ENCODE data around the gene AMOTL1.

DNA sequence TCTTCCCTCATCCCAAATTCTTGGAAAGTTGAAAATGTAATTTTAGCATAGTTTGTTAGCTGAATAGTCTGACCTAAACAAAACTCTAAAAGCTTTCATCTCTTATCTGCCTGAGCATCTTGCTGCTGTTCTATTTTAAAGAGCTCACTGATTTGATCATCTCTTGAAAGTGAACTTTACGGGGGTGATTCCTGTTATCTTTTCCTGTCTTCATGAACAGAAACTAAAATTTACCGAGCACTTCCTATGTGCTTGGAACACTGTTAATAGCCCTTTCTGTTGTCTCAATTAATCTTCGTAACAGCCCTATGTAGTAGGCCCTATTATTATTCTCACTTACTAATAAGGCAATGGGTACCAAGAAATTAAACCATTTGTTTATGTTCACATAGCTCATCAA is 12.3 kb downstream of the AMOTL1 start:
- TF ChIP-seq, protein P1, sequence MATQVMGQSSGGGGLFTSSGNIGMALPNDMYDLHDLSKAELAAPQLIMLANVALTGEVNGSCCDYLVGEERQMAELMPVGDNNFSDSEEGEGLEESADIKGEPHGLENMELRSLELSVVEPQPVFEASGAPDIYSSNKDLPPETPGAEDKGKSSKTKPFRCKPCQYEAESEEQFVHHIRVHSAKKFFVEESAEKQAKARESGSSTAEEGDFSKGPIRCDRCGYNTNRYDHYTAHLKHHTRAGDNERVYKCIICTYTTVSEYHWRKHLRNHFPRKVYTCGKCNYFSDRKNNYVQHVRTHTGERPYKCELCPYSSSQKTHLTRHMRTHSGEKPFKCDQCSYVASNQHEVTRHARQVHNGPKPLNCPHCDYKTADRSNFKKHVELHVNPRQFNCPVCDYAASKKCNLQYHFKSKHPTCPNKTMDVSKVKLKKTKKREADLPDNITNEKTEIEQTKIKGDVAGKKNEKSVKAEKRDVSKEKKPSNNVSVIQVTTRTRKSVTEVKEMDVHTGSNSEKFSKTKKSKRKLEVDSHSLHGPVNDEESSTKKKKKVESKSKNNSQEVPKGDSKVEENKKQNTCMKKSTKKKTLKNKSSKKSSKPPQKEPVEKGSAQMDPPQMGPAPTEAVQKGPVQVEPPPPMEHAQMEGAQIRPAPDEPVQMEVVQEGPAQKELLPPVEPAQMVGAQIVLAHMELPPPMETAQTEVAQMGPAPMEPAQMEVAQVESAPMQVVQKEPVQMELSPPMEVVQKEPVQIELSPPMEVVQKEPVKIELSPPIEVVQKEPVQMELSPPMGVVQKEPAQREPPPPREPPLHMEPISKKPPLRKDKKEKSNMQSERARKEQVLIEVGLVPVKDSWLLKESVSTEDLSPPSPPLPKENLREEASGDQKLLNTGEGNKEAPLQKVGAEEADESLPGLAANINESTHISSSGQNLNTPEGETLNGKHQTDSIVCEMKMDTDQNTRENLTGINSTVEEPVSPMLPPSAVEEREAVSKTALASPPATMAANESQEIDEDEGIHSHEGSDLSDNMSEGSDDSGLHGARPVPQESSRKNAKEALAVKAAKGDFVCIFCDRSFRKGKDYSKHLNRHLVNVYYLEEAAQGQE (IDR thresholded peaks at IDR 0.05; ENCODE audit: low read depth) = no peak
- TF ChIP-seq RAD21 (IDR thresholded peaks at IDR 0.05; ENCODE audit: low read depth) = no peak
- TF ChIP-seq EP300 (IDR thresholded peaks at IDR 0.05; ENCODE audit: borderline replicate concordance) = no peak
- no peak for TF ChIP-seq CREB1 (IDR thresholded peaks at IDR 0.05; ENCODE audit: low read depth)
- TF ChIP-seq TEAD4 (IDR thresholded peaks at IDR 0.05) = no peak
- TF ChIP-seq, protein P2, sequence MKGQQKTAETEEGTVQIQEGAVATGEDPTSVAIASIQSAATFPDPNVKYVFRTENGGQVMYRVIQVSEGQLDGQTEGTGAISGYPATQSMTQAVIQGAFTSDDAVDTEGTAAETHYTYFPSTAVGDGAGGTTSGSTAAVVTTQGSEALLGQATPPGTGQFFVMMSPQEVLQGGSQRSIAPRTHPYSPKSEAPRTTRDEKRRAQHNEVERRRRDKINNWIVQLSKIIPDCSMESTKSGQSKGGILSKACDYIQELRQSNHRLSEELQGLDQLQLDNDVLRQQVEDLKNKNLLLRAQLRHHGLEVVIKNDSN (IDR thresholded peaks at IDR 0.05) = no peak
- no peak for TF ChIP-seq FOXM1 (IDR thresholded peaks at IDR 0.05; ENCODE audit: borderline replicate concordance, low read depth)
